Activated T-cell treated with anti-CD3 and anti-CD28 coated beads for 48 hours (primary cell): Measurements from ENCODE around the gene MRPL4.
"Not testable (repeated sequence)": the region's sequence is repeated elsewhere in the genome, so short reads cannot be mapped to it uniquely, and the experiment has no call there.

Experiments used
- DNase-seq: peaks from one replicate; pipeline ENCODE4 v3.0.0-alpha.2; 2020; ENCODE audit warnings: low read depth

MRPL4 gene

DNA sequence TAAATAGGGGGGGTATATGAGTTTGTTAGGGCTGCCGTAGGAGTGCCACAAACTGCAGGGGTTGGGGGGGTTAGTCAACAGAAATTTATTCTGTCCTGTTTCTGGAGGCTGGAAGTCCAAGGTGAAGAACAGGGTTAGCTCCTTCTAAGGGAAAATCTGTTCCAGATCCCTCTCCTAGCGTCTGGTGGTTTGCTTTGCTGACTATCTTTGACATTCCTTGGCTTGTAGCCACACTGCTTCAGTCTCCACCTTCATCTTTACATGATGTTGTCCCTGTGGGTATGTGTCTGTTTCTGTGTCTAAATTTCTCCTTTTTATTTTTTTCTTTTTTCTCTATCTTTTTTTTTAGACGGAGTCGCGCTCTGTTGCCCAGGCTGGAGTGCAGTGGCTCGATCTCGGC, 10.8 kb downstream of the MRPL4 start:
- DNase-seq, result no peak

GRCh38 chr19:10266706-10267105, 14.7 kb downstream of the MRPL4 start:
- DNase-seq, result no peak

DNA sequence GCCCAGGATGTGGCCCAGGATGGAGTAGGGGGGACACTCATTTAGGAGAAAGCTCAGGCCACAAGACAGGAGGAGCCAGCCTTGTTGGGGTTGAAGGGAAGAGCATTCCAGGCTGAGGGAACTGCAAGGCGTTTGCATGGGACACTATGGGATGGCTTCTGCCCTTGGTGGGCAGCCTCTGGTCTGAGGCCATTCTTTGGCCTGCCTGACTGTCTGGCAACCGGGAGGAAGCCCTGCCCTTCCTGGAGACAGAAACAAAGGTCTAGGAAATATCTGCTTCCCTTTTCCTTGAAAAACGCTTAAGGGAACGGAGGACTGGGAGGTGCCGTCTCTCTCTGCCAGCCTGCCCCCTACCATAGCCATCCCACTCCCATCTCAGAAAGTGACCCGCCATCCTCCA, 16.1 kb downstream of the MRPL4 start:
- no peak for DNase-seq

- peak; percentile 86 for DNase-seq
Measured at GRCh38 chr19:10269333-10270179, 17.5 kb downstream of the MRPL4 start.

DNA sequence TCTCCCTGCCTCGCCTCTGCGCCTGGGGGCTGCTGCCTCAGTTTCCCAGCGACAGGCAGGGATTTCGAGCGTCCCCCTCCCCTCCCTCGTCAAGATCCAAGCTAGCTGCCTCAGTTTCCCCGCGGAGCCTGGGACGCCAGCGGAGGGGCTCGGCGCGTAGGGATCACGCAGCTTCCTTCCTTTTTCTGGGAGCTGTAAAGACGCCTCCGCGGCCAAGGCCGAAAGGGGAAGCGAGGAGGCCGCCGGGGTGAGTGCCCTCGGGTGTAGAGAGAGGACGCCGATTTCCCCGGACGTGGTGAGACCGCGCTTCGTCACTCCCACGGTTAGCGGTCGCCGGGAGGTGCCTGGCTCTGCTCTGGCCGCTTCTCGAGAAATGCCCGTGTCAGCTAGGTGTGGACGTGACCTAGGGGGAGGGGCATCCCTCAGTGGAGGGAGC, 18.2 kb downstream of the MRPL4 start:
- peak; percentile 80 for DNase-seq

- DNase-seq, result peak; percentile 76
Measured at GRCh38 chr19:10270616-10271394, 18.8 kb downstream of the MRPL4 start, which contains the start of gene ICAM1. Gene ICAM1, plus strand, starts transcription at chr19:10271120. Its CDS starts 40 bp downstream, at chr19:10271160.

DNA sequence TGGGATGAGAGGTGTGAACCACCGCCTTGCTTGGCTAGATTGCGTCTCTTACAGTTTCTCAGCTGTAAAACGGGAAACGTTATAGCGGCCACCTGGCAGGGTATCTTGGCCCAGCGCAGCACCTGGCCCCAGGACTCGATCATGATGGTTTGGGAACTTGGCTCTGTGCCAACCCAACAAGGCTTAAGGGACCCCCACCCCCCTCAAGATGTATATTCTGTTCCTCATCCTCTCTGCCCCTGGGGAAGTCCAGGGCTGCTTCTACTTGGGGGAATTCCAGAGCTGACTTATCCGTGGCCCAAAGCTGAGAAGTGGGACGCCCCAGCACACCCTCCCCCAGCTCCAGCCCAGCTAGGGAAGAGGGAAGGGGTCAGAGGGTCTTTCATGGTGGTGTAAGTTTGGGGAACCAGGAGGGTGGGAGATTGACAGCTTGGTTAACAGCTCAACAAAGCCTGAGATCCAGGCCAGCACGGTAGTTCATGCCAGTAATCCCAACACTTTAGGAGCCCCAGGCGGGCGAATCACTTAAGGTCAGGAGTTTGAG, 19.6 kb downstream of the MRPL4 start:
- no peak for DNase-seq

DNA sequence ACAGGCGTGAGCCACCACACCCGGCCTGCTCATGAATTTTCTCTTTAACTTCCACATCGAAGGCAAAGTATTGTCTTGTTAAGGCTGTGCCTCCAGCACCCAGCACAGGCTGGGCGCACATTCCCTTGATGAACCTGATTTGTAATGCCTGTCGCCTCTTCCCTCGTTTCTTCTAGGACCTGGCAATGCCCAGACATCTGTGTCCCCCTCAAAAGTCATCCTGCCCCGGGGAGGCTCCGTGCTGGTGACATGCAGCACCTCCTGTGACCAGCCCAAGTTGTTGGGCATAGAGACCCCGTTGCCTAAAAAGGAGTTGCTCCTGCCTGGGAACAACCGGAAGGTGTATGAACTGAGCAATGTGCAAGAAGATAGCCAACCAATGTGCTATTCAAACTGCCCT, 22.6 kb downstream of the MRPL4 start:
- no peak for DNase-seq

- no peak for DNase-seq
Measured at GRCh38 chr19:10277795-10278589, 26.0 kb downstream of the MRPL4 start.

- no peak for DNase-seq
Measured at GRCh38 chr19:10278935-10279334, 26.9 kb downstream of the MRPL4 start.

DNA sequence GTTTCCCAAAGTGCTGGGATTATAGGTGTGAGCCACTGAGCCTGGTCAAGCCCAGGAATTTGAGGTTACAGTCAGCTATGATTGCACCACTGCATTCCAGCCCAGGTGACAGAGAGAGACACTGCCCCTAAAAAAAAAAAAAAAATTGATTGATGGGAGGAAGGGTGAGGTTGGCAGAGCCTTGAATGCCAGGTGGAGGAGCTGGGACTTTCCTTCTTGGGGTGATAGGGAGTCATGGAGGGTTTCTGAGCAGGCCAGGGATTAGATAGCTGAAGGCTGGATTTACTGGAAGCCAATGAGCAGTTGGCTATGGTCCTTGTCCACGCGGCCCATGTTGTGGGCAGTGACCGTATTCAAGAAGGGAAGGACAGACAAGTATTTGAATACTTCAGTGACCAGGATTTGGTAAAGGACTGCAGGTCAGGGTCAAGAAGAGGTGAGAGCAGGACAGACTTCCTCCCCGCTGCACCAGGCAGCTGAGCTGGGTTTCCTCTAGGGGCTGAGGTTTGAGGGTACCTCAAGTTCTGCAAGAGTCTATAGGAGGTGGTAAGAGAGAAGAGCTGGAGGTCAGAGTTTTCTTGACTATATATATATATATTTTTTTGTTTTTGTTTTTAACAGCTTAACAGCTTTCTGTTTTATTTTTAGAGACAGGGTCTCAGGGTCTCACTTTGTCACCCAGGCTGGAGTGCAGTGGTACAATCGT, 27.9 kb downstream of the MRPL4 start:
- DNase-seq, result no peak

DNA sequence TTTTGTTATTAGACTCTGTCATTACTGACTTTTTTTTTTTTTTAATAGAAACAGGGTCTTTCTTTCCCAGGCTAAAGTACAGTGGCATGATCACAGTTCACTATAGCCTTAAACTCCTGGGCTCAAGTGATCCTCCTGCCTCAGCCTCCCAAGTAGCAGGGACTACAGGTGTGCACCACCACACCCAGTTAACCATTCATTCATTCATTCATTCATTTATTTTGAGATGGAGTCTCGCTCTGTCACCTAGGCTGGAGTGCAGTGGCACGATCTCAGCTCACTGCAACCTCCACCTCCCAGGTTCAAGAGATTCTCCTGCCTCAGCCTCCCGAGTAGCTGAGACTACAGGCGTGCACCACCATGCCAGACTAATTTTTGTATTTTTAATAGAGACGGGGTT, 30.0 kb downstream of the MRPL4 start:
- DNase-seq, result not testable (repeated sequence)

GRCh38 chr19:10283301-10284064, 31.5 kb downstream of the MRPL4 start:
- no peak for DNase-seq

DNA sequence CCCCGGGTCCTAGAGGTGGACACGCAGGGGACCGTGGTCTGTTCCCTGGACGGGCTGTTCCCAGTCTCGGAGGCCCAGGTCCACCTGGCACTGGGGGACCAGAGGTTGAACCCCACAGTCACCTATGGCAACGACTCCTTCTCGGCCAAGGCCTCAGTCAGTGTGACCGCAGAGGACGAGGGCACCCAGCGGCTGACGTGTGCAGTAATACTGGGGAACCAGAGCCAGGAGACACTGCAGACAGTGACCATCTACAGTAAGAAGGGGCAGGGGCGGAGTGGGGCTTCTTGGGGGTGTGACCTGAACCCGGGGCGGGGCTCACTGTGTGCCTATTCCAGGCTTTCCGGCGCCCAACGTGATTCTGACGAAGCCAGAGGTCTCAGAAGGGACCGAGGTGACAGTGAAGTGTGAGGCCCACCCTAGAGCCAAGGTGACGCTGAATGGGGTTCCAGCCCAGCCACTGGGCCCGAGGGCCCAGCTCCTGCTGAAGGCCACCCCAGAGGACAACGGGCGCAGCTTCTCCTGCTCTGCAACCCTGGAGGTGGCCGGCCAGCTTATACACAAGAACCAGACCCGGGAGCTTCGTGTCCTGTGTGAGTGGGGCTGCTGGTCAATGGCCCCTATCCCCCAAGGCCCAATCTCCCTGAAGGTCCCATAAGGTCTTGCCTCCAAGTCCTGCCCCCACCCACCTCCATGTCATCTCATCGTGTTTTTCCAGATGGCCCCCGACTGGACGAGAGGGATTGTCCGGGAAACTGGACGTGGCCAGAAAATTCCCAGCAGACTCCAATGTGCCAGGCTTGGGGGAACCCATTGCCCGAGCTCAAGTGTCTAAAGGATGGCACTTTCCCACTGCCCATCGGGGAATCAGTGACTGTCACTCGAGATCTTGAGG, 32.3 kb downstream of the MRPL4 start:
- DNase-seq, result no peak

GRCh38 chr19:10284960-10285278, 32.9 kb downstream of the MRPL4 start:
- no peak for DNase-seq

- no peak for DNase-seq
Measured at GRCh38 chr19:10285393-10285792, 33.4 kb downstream of the MRPL4 start.

GRCh38 chr19:10286803-10287737, 35.1 kb downstream of the MRPL4 start, which contains the start of gene ICAM4:
Gene ICAM4, plus strand, starts transcription at chr19:10286955. Its CDS starts 58 bp downstream, at chr19:10287013.
- DNase-seq, result no peak

DNA sequence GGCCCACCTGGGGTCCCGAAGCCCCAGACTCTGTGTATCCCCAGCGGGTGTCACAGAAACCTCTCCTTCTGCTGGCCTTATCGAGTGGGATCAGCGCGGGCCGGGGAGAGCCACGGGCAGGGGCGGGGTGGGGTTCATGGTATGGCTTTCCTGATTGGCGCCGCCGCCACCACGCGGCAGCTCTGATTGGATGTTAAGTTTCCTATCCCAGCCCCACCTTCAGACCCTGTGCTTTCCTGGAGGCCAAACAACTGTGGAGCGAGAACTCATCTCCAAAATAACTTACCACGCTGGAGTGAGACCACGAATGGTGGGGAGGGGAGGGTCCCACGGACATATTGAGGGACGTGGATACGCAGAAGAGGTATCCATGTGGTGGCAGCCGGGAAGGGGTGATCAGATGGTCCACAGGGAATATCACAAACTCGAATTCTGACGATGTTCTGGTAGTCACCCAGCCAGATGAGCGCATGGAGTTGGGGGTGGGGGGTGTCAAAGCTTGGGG, 36.7 kb downstream of the MRPL4 start:
- no peak for DNase-seq
